GM12878 (cell line): Measurements from ENCODE around the gene CALR. TPM values are rescaled to one million over a fixed set of nuclear protein-coding genes. Genes with fewer than 3 reads are reported as not detected.

Source experiments
- ATAC-seq: fragments of 200-7000 bp; cut with Tn5 transposase; 3 replicates; pipeline ENCODE4 v1.9.1; 2020; ENCODE audit warnings: mild to moderate bottlenecking, moderate library complexity
- BruUV-seq: library from RNA; stranded (reverse); fragments of 400-500 nt; replicated peaks from 2 replicates; lab custom pipeline; 2021; lab: Mats Ljungman, UMichigan
- CTCF ChIA-PET: fragments of 300-600 bp; sonication (Branson Sonifier 250); formaldehyde crosslinking; extraction: SDS; loops from one replicate; lab custom pipeline; 2021; ENCODE audit warnings: inconsistent platforms; lab: Yijun Ruan, JAX
- POLR2A ChIA-PET: fragments of 350-600 bp; formaldehyde crosslinking; extraction: SDS; loops from one replicate; lab custom pipeline; 2021; ENCODE audit warnings: inconsistent platforms; lab: Charles Lee
- RAD21 ChIA-PET: fragments of 300-600 bp; sonication (Branson Sonifier 250); formaldehyde crosslinking; loops from one replicate; lab custom pipeline; 2023; ENCODE audit warnings: antibody characterized with exemption; ENCODE audit not compliant: unreplicated experiment; lab: Charles Lee
- SMC1A ChIA-PET: fragments of 300-600 bp; sonication (Branson Sonifier 250); formaldehyde crosslinking; loops from one replicate; lab custom pipeline; 2023; ENCODE audit not compliant: unreplicated experiment, uncharacterized antibody; lab: Charles Lee
- DNase-seq: peaks from one replicate; pipeline ENCODE4 v3.0.0-alpha.2; 2011; ENCODE audit warnings: low read depth, low spot score
- FAIRE-seq: peaks from 3 replicates; lab custom pipeline; 2011; peaks lifted over from hg19 to GRCh38; lab: Jason Lieb, UNC
- H2AFZ ChIP-seq: 2 replicates; pipeline ENCODE4 v1.6.0; 2011; ENCODE audit warnings: low read depth, low read length, control low read depth; ENCODE audit not compliant: control insufficient read depth
- H3K27ac ChIP-seq: 2 replicates; pipeline ENCODE4 v1.5.1; 2011; ENCODE audit warnings: control low read depth; ENCODE audit not compliant: control insufficient read depth, insufficient read depth
- H3K27me3 ChIP-seq, 2 experiments: replicated peaks in 1 of 2; 2 replicates each; pipeline versions ENCODE4 v1.6.0 to v1.6.1; 2011; ENCODE audit warnings: low read length in 1 of 2; ENCODE audit not compliant: control insufficient read depth in 2 of 2, insufficient read depth in 2 of 2
- H3K36me3 ChIP-seq, 2 experiments: 2 replicates each; pipeline ENCODE4 v1.5.1; 2011; ENCODE audit warnings: low read length in 1 of 2; ENCODE audit not compliant: control insufficient read depth in 2 of 2, insufficient read depth in 2 of 2
- H3K4me1 ChIP-seq: 2 replicates; pipeline ENCODE4 v1.6.1; 2011; ENCODE audit warnings: mild to moderate bottlenecking, low read length, moderate library complexity, mixed read lengths; ENCODE audit not compliant: control insufficient read depth, insufficient read depth
- H3K4me2 ChIP-seq: 2 replicates; pipeline ENCODE4 v1.6.0; 2011; ENCODE audit warnings: control low read depth; ENCODE audit not compliant: control insufficient read depth, insufficient read depth
- H3K4me3 ChIP-seq: fragments of 200-600 bp; sonication (generic); 2 replicates; pipeline ENCODE4 v1.5.1; 2016
- H3K79me2 ChIP-seq: 2 replicates; pipeline ENCODE4 v1.6.0; 2011; ENCODE audit warnings: low read length; ENCODE audit not compliant: control insufficient read depth, insufficient read depth
- H3K9ac ChIP-seq: 2 replicates; pipeline ENCODE4 v1.8.0; 2011; ENCODE audit warnings: low read length, control low read depth, mixed read lengths; ENCODE audit not compliant: control insufficient read depth, insufficient read depth
- H3K9me3 ChIP-seq: replicated peaks from 3 replicates; pipeline ENCODE4 v1.5.1; 2011; ENCODE audit warnings: mild to moderate bottlenecking, low read length; ENCODE audit not compliant: control insufficient read depth, insufficient read depth
- H4K20me1 ChIP-seq: 2 replicates; pipeline ENCODE4 v1.6.0; 2011; ENCODE audit not compliant: control insufficient read depth, insufficient read depth
- ATF7 ChIP-seq: fragments of 450-650 bp; IDR thresholded peaks from 2 replicates; pipeline ENCODE4 v1.6.1; 2016; ENCODE audit warnings: low read depth, mild to moderate bottlenecking
- CUX1 ChIP-seq: IDR thresholded peaks from 2 replicates; pipeline ENCODE4 v1.6.1; 2012; ENCODE audit warnings: improper control_type of control experiment, low read depth, low read length; ENCODE audit not compliant: insufficient replicate concordance
- E2F4 ChIP-seq: IDR thresholded peaks from 2 replicates; pipeline ENCODE4 v1.6.1; 2012; ENCODE audit warnings: low read depth, low read length, improper control_type of control experiment
- FOXM1 ChIP-seq: IDR thresholded peaks from 2 replicates; pipeline ENCODE4 v1.6.1; 2012; ENCODE audit warnings: low read depth, mild to moderate bottlenecking, inconsistent platforms, low read length, moderate library complexity
- JUND ChIP-seq: IDR thresholded peaks from 2 replicates; pipeline ENCODE4 v1.6.1; 2012; ENCODE audit warnings: low read depth, mild to moderate bottlenecking, low read length, improper control_type of control experiment, moderate library complexity
- MXI1 ChIP-seq: fragments of 150-350 bp; IDR thresholded peaks from 2 replicates; pipeline ENCODE4 v1.6.1; 2011; ENCODE audit warnings: low read depth, mild to moderate bottlenecking, inconsistent platforms, low read length, improper control_type of control experiment
- NBN ChIP-seq: fragments of 450-650 bp; IDR thresholded peaks from 2 replicates; pipeline ENCODE4 v1.6.1; 2016
- NR2F1 ChIP-seq: fragments of 450-650 bp; conservative IDR thresholded peaks from 2 replicates; pipeline ENCODE4 v1.6.1; 2017; ENCODE audit warnings: mild to moderate bottlenecking
- PBX3 ChIP-seq: IDR thresholded peaks from 2 replicates; pipeline ENCODE4 v1.6.1; 2011; ENCODE audit warnings: mild to moderate bottlenecking, low read depth, low read length, moderate library complexity; ENCODE audit not compliant: insufficient replicate concordance
- RAD21 ChIP-seq: IDR thresholded peaks from 2 replicates; pipeline ENCODE4 v1.6.1; 2011; ENCODE audit warnings: mild to moderate bottlenecking, low read depth, low read length, moderate library complexity; ENCODE audit not compliant: insufficient read depth
- RFX5 ChIP-seq: IDR thresholded peaks from 2 replicates; pipeline ENCODE4 v1.6.1; 2011; ENCODE audit warnings: low read depth, low read length, improper control_type of control experiment
- SP1 ChIP-seq: IDR thresholded peaks from one replicate; pipeline ENCODE4 v1.6.1; 2011; ENCODE audit warnings: low read depth, low read length
- ZBTB33 ChIP-seq: fragments of 450-650 bp; IDR thresholded peaks from 2 replicates; pipeline ENCODE4 v1.6.1; 2017; ENCODE audit warnings: mild to moderate bottlenecking
- ZNF24 ChIP-seq: fragments of 450-650 bp; IDR thresholded peaks from 2 replicates; pipeline ENCODE4 v1.6.1; 2017; ENCODE audit warnings: antibody characterized with exemption, mild to moderate bottlenecking
- WGBS: methylation state at CpG from one replicate; pipeline ENCODE4 v1.1.6; 2016; ENCODE audit warnings: low lambda C conversion rate; ENCODE audit not compliant: insufficient replicate concordance, insufficient coverage; ENCODE audit errors: missing lambda C conversion rate; 5-methylcytosine and 5-hydroxymethylcytosine counted together
- in situ Hi-C: fragments of 300-500 bp; cut with MboI; formaldehyde crosslinking; loops from 9 replicates; pipeline ENCODE4 v1.14.3; 2018; ENCODE audit warnings: mixed read lengths
- intact Hi-C: fragments of 100-400 bp; cut with micrococcal nuclease; formaldehyde crosslinking; loops from one replicate; pipeline ENCODE4 v1.14.2; 2022; ENCODE audit not compliant: unreplicated experiment
- polyA plus RNA-seq, 11 experiments: library from polyadenylated mRNA; depleted of rRNA in 4 of 11; unstranded in 6 of 11; stranded (reverse) in 5 of 11; fragments of >200 nt; fragmentation: Nextera tagmentation in 4 of 11; fragmentation: Illumina TruSeq in 1 of 11; extraction: Ambion mirVana in 4 of 11; extraction: Trizol in 1 of 11; gene quantifications; 1 replicate in 1 of 11; 2 replicates in 10 of 11; pipeline versions ENCODE4 v1.2.1 to v1.2.3, GENCODE V29; 2011 to 2016; ENCODE audit warnings: inconsistent platforms in 2 of 11, missing spikeins in 2 of 11, low read depth in 1 of 11
- total RNA-seq, 4 experiments: library from RNA; depleted of rRNA in 3 of 4; stranded (reverse); fragments of >200 nt in 3 of 4; fragmentation: Illumina TruSeq in 1 of 4; extraction: Trizol in 1 of 4; gene quantifications; 2 replicates each; pipeline versions ENCODE4 v1.2.1 to v1.2.3, GENCODE V29; 2013 to 2021

Gene CALR
- total and polyA plus RNA-seq, 10 of the 15 experiments (the other 5 are each of a cell fraction or from before 2014, with no cell fraction given): 202 to 1,451 (median 749) TPM

- Histone ChIP-seq H4K20me1 (no peaks in the 10 kb centered on the region), H3K9ac (no peak overlapping the region), H3K4me1 (peaks cover 15% of the 10 kb centered on the region), H3K4me2 (peak overlapping the region; percentile 80), H3K4me3 (peak overlapping the region; percentile 9; the same call in 1 of the 2 replicates), H3K27me3 (no peaks in the 10 kb centered on the region), H3K79me2 (no peaks in the 10 kb centered on the region), H2AFZ (no peak overlapping the region), H3K9me3 (no peaks in the 10 kb centered on the region), H3K36me3 (peaks cover 6 to 18% of the 10 kb centered on the region in 2 experiments), H3K27ac (peak overlapping the region; percentile 4; the same call in 1 of the 2 replicates)
- FAIRE-seq (peak; percentile 92), DNase-seq (peak; percentile 61), ATAC-seq (peak; percentile 97)
- intact Hi-C loops: no loop called here
- BruUV-seq: no TSS peak
- ChIA-PET CTCF (interaction anchor here (0.9 to 6.0 kb wide), 15 partner anchors 10 to 256 kb away, joined by 3 to 41 read pairs (median 4); partner anchors contain the start of genes DNASE2, GCDH, JUNB and SYCE2), POLR2A (interaction anchor here (0.5 to 3.2 kb wide), 8 partner anchors 9 to 287 kb away, joined by 3 to 13 read pairs (median 3); partner anchors contain the start of genes CALR, FARSA, GCDH and SYCE2), SMC1A (interaction anchor here (0.7 to 2.9 kb wide), 9 partner anchors 9 to 65 kb away, joined by 3 to 19 read pairs (median 5); partner anchors contain the start of genes FARSA, GCDH and KLF1), RAD21 (interaction anchor here (1.0 to 3.1 kb wide), 7 partner anchors 10 to 65 kb away, joined by 4 to 21 read pairs (median 11); partner anchors contain the start of genes CALR, DNASE2, FARSA and GCDH)
- WGBS: 0% methylated on average over 10 of the region's 10 CpGs
- in situ Hi-C loops: no loop called here
- TF ChIP-seq PBX3 (peak; percentile 2), FOXM1 (no peak), ZBTB33 (no peak), CUX1 (no peak), E2F4 (no peak), ZNF24 (no peak), NBN (peak; percentile 86), SP1 (peak; percentile 29), ATF7 (peak; percentile 76), JUND (no peak), NR2F1 (peak; percentile 99), RAD21 (no peak), MXI1 (0 out of 2 replicates have a peak, but pooled peaks have one; percentile 29), RFX5 (no peak)
These were observed 38.4 kb upstream of the CALR start for GRCh38 chr19:12899891-12900518.
